ENCODE results near the gene TNIP2.
"Not testable (repeated sequence)": the region's sequence is repeated elsewhere in the genome, so short reads cannot be mapped to it uniquely, and the experiment has no call there.

Gene TNIP2

DNA sequence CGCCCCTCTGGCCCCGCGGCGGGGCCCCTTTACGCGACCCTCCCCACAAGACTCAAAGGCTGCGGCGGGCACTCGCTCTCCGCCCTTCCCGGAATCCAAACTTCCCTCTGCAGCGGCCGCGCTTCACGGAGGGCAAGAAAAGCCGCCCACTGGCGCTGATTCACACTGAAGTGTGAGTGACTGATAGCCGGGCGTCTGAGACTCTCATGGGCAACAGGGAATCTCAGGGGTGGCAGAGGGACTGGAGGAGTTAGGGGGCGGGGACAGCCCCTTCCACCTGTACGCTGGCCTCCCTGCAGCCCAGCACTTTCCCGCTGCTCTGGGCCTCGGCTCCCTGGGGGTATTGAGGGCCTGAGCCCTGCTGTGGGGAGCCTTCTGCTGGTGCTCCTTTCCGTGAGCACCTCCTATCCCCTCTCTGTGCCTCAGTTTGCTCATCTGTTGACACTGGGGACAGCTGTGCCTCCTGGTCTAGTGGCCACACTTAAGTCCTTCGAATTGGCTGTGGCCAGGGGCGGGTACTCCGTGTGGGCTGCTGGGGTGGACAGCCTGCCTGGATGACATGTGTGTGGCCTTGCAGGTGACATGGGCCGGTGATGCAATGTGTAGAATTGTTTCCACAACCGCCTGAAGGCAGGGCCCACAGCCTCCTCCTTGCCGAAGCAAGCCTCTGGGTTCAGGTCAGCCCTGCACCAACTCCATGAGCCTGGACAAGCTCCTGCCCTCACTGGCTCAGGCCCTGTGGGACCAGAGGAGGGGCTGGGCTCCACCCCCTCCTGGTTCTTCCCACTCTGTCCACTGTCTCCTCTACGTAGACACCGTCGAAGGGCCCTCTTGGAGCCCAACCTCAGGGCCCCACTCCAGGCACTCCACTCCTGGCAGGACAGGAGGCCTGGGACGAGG lies 37.7 kb upstream of the TNIP2 start:
- peak; percentile 41 for DNase-seq

DNA sequence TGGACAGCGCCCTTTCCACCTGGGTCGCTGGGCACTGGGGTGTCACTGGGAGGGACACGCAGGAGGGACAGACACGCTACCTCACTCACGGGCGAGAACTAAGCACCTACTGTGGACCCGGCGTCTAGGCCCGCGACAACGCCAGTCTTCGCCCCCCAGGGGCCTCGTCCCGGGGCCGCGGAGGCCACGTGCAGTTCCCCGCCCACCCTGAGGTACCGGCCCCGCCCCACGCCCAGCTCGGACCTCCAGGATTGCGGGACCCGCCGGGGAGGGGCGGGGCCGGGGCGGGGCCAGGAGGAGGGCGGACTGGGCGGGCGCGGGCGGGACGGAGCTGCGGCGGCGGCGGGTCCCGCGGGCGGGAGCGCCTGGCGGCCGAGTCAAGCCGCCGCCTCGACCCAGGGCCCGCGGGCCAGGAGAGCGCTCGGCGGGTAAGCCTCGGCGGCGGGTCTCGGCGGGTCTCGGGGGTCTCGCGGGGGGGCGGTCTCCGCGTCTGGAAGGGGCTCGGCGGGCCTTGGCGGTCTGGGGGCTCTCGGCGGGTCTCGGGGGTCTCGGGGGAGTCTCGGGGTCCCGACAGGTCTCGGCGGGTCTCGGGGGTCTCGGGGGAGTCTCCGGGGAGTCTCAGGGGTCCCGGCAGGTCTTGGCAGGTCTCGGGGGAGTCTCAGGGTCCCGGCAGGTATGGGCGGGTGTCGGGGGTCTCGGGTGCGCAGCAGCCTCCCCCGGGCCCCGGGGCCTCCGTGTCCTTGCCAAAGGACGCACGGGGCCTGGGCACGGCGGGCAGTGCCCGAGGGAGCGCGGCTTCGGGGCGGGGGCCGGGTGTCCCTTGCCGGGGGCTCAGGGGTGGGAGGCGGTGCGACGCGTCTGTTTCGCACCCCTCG lies 36.8 kb upstream of the TNIP2 start, which contains the start of gene SH3BP2:
Gene SH3BP2 (plus strand): TSS at position 375 of the 875 bp plus-strand sequence. CDS start 27,533 bp downstream, outside the sequence.
- DNase-seq: peak; percentile 20

DNA sequence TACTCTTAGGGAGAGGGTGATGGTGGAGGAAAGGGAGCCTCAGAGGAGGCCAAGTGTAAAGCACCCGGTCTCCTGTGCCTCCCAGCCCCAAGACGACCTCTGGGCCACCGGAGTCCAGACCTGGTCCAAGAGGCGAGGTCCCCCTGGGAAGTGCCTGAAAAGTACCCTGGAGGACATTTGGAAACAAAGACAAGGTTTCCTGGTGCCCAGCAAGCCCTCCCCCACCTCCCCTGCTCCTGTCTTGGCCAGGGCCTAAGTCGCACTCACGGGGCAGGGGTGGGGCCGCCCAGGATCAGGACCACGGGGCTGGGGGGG lies 36.2 kb upstream of the TNIP2 start:
- DNase-seq: no peak

DNA sequence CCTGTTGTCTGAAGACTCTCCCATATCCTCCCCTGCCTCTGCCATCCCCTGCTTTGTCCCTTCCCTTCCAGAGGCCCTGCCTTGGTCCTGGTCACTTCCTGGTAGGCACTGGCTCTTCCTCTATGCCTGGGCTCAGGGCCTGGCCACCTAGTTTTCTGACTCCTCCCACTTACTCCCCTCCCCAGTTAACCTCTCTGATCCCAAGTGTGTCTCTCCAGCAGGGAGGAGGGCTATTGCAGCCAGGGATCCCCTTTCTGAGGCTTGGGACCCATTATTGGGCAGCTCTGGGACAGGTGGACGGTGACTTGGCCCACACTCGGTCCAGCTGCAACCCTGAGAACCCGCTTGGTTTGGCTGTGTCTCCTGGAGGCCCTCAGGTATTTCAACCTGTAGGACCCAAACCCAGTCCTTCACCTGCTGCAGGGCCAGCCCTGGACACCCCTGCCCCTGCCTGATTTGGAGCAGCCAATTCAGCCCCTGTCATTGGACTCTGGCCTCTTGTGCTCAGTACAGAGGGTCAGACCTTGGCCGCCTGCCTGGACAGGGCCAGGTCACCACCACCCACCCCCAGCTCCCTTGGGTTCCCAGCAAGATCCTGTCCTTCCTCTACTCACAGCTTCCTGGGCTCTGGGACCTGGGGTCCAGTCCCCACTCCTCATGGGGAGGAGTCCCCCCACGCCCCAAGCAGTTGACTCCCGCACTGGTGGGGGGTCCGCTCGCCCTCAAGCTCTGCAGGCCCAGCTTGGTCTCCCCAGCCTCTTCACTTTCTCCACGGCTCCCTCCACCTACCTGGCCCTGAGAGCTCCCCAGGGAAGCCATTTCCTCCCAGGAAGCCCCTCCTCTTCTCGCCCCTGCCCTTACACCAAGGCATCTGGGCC lies 35.6 kb upstream of the TNIP2 start:
- DNase-seq: no peak

DNA sequence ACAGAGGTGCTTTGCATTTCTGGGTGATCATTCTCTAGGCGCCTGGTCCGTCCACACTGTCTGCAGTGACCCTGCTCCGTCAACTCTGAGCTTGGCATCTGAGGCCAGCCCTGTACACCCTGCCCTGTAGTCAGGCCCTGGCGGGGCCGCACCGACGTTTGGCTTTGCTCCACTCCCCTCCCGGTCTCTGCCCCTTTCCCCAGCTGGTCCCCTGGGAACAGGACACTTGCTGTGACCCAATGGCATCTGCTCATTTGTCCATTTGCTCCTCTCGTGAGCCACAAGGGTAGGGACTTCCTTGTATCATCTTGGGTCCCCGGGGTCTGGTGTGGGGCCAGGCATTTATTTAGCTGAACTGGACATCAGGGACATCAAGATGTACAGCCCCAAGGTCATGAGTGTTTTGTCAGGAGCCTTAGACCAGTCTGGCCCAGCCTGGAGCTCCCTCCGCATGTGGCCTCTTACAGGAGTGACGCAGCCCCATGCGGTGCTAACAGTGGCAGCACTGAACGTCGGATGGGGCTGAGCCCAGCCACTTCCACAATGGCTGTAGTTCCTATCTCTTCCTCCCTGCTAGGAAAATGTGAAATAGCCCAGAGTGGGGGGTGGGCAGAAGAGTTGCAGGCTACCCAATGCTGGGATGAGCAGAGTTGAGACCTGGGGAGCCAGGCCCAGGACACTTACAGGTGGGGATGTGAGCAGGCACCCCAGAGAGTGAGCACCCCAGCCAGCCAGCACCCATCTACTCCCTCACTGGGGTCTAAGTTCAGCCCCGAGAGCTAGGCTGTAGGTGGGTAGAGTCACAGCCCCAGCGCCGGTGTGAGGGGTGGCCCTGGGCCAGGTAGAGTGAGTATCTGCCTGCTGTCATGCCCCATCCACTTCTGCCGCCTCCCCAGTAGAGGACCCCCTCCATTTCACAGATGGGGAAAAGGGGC lies 34.7 kb upstream of the TNIP2 start:
- no peak for DNase-seq

DNA sequence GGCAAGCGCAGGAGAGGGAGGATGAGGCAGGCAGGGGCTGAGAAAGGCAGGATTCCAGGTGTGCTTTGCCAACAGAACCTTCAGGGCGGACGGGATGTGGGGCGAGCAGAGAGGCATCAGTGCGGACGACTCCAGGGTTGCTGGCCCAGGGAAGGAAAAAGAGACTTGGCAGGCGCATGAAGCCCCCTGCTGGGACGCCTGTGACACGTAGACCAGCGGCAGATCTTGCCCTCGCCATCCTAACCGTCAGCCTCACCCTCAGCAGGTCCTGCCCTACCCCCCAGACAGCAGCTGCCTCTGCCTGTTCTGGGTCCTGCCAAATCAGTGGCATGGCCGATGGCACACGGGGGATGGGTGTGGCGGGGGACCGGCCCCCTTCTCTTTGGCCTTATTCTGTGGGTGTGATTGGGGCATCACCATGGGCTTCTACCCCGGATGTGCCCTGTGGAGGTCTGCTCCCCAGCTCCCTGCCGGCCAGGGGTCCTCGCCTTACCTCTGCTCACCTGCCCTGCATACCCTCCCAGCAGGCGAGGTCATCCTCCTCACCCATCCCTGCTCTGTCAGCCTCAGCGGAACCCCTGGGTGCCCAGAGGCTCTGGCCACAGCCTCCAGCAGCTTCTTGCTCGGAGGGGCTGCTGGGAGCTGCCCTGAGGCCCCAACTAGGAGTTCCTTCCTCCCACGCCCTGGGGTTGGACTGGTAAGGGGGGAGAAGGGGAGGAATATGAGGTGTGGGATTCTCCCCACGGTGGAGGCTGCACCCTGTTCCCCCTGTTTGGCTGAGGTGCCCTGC lies 33.9 kb upstream of the TNIP2 start:
- no peak for DNase-seq

DNA sequence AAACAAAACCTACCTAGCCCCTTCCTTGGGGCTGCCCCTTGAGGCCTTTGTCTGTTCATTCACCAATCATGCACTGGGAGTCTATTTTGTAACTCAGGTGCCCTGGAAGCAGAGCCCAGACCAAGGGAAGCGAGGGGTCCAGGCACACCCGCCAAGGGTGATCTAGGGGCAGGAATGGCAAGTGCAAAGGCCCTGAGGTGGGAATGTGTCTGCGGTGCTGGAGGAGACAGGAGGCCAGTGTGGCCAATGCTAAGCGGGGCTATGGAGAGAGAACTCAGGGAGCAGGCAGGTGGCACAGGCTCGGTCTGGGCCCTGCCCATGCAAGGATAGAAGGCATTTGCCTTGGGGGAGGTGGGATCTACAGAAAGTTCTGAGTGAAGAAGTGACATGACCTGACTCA lies 33.2 kb upstream of the TNIP2 start:
- no peak for DNase-seq

DNA sequence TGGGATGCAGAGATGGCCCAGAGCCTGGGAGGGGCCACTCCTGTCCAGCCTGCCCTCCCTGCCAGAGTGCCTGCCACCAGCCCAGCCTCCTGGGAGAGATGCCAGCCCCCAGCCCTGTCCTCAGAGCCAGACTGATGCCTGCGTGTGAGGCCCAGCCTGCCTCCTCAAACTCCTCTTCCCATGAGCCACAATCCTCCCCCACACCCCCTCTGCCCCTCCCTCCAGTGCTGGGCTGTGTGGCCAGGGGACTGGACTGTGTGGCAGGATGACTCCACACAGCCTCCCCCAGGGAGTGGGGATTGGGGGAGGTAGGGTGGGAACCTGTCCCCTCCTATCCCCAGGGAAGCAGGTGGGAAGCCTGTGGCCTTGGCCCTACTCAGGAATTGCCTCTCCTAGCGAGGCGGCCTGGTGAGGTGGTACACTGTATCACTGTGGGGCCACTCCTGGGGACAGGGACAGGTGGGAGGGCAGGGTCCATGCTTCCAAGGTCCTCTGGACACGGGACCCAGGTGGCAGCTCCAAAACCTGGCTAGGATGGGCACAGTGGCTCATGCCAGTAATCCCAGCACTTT lies 32.5 kb upstream of the TNIP2 start:
- DNase-seq: no peak

DNA sequence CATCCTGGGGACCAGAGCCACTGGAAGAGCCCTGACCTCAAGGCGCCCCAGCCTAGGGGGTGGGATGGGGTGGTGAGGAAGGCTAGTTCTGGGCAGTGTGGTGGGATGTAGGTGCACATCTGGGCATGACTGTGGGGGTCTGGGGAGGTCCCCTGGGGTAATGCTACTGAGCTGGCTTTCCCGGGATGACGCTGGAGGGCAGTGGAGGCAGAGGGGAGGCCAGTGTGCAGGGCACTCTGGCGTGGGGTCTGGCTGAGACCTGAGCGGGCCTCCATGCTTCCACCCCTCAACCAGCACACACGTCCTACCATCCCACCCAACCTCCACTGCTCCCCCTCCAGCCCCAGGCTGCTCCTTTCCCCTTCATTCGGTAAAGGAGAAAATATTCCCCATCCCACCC lies 32.0 kb upstream of the TNIP2 start:
- no peak for DNase-seq

DNA sequence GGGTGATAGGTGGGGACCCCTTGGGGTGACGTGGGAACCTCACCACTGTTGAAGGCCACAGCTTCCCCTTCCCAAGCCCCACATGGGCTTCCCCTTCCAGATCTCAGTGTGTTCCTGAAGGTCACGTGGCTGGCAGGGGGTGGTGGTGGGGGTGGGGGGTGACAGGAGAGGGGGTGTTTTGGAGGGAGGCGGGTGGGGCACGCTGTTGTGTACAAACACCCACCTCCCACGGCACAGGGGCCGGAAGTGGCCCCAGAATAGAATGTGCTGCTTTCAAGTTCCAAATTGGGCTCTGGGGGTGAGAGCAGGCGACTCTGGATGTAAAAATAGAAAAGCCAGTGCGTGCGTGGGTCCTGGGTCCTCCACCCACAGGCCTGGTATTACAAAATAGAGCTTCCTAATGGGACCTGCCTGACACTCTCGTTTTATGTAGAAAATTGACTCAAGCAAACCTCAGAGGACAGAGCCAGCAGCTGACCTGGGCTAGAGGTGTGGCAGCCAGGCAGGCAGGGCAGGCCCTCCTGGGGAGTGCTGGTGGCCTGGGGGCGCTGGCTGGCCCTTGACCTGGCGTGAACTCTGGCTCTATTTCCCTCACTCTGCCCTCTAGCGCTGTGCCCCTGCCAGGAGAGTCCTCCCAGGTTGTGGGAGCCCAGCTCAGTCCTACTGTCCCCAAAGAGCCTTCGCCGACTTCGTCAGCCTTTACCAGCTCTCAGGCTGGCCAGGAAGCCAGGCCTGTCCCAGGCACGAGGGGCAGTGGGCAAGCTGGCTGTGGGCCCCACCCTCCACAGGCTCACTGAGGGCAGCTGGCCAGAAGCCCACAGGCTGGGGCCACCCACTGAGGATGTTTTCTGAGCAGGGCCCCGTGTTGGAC lies 31.3 kb upstream of the TNIP2 start:
- no peak for DNase-seq

DNA sequence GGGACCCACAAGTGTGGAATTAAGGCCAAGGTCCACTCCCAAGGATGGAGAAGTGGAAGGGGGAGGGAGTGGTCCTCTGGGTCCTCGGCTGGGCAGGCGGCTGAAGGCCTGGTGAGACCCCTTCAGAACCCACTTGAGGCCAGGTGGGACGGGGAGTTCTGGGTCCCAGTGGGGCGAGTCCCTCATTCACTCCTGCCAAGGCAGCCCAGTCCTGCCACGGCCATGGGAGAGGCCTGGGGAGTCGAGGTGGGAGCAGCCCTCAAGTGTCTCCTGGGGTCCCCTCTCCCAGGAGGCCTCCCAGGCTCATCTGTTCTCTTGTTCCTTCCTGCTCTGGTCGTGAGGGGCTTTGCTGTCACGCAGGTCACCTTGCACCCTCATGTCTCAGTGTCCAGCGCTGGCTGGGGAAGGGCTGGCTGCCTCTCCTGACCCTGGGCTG lies 30.7 kb upstream of the TNIP2 start:
- no peak for DNase-seq

DNA sequence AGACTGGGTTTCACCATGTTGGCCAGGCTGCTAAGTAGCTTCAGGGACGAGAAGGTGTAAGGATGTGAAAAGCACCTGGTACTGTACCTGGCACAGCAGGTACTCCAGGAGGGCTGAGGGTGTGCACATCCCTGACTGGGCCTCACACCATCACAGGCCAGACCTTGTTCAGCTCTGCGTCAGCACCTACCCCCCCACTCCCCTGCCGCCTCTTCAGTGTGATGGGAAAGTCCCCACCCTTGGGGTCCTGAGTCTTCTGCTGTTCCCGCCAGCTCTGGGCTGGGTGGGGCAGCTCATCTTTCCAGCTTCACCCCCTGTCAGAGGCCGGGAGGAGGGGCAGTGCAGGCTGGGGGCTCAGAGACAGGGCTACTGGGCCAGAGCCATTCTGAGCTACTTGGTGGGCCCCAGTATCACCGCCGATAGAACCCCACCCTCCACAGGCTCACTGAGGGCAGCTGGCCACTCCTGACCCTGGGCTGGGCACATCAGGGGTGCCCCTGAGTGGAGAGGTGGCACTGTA lies 30.1 kb upstream of the TNIP2 start:
- DNase-seq: no peak

DNA sequence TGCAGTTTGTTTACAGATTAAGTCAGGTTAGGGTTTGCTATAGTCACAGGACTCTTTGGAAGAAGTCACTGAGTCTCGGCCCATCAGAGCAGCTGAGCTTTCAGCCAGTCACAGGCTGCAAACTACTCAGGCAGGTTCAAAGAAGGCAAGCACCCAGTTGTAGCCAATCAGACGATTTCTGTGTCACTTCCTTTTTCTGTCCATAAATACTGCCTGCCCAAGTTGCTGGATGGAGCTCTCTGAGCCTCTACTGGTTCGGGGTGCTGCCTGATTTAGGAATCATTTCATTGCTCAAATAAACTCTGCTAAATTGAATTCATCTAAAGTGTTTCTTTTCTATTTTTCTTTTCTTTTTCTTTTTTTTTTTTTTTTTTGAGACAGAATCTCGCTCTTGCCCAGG lies 29.5 kb upstream of the TNIP2 start:
- no peak for DNase-seq

DNA sequence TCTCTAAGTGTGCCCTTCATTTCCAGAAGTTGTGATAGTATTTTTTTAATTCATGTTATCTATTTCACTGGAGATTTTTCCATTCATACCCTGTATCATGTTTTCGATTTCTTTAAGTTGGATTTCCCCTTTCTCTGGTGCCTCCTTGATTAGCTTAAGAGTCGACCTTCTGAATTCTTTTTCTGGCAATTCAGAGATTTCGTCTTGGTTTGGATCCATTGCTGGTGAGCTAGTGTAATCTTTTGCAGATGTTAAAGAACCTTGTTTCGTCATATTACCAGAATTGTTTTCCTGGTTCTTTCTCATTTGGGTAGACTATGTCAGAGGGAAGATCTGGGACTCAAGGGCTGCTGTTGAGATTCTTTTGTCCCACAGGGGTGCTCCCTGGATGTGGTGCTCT lies 27.7 kb upstream of the TNIP2 start:
- no peak for DNase-seq

DNA sequence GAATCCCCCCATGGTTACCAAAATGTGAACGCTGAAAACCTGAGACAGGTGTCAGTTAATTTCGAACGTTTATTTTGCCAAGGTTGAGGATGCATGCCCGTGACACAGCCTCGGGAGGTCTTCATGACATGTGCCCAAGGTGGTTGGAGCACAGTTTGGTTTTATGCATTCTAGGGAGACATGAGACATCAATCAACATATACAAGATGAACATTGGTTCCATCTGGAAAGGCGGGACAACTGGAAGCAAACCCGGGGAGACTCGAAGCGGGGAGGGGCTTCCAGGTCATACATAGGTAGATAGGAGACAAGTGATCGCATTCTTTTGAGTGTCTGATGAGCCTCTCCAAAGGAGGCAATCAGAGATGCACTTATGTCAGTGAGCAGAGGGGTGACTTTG lies 25.8 kb upstream of the TNIP2 start:
- no peak for DNase-seq

DNA sequence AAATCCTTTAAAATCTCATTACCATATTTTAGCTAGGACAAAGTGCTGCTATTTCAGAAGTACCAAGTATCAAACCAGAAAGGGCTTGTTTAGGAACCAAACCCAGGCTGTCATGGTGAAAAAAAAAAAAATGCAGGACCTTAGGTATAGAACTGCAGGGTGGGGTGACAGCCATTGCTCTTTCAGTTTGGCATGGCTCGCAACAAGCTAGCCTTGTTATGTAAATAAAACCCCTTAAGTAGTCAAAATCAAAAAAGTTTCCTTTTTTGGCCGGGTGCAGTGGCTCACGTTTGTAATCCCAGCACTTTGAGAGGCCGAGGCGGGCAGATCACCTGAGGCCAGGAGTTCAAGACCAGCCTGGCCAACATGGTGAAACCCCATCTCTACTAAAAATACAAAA lies 24.5 kb upstream of the TNIP2 start:
- DNase-seq: not testable (repeated sequence)

DNA sequence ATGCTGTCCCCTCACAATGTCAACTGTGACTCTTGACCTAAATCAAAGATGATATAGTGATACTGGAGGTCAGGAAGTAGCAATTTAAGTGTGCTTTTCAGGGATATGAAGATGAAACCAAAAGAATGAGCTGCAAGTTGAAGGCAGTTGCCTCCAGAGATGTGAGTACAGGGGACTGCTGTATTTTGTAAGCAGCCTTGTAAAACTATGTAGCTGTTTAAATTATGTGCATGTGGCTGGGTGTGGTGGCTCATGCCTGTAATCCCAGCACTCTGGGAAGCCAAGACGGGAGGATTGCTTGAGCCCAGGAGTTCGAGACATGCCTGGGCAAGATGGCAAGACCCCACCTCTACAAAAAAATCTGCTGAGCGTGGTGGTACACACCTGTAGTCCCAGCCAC lies 15.1 kb upstream of the TNIP2 start:
- no peak for DNase-seq

DNA sequence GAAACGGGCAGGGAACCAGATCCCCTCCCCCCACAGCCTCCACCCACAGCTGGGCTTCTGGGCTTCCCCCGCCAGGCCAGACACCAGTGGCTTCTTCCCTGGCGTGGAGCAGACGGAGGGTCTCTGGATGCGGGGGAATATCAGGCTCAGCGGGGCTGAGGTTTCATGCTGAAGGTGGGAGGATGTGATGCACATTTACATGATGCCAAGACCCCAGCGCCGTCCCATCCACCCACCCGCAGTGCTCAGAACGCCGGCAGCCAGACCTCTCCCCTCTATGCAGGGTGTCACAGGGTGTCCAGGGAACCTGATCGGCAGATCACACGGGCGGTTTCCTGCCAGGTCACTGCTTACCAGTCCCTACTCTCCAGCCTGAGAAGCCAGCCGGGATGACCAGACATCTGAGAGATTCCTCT lies 12.8 kb upstream of the TNIP2 start:
- DNase-seq: no peak

DNA sequence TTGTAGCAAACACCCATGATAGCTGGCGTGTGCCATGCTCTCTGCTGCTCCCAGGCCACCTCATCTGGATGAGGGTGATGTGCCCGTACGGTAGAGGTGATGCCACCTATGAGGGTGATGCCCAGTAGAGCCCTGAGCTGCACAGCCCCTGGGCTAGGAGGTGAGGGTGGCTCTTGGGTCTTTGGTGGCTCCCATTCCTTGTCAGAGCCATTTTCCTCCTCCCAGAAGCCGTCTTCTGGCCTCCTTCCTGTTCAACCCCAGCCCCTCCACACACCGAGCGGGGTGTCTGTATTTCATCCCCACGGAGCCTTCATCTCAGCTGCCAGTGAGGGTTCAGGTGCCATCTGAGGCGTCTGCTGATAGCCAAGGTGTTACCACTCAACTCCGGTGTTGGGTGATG lies 12.0 kb upstream of the TNIP2 start:
- no peak for DNase-seq

Measured in HCEC 1CT (cell line).